Kidney epithelial cell (primary cell): ENCODE data around the gene CCSER2. TPM values are rescaled to one million over a fixed set of nuclear protein-coding genes. Genes with fewer than 3 reads are reported as not detected.

Source experiments
- DNase-seq: peaks from one replicate; pipeline ENCODE4 v3.0.0-alpha.2; 2010; ENCODE audit warnings: low read depth
- H3K27me3 ChIP-seq: 2 replicates; pipeline ENCODE4 v1.6.0; 2011; ENCODE audit warnings: low read length; ENCODE audit not compliant: control insufficient read depth, insufficient read depth
- H3K36me3 ChIP-seq: 2 replicates; pipeline ENCODE4 v1.5.1; 2011; ENCODE audit warnings: low read length; ENCODE audit not compliant: control insufficient read depth, insufficient read depth
- H3K4me3 ChIP-seq: 2 replicates; pipeline ENCODE4 v1.5.1; 2011; ENCODE audit warnings: low read depth, mild to moderate bottlenecking, control low read depth, low read length
- CTCF ChIP-seq: IDR thresholded peaks from 2 replicates; pipeline ENCODE4 v1.5.1; 2011; ENCODE audit warnings: mild to moderate bottlenecking, moderate library complexity, low read length, control low read depth, inconsistent platforms; ENCODE audit not compliant: insufficient read depth, poor library complexity, severe bottlenecking
- total RNA-seq: library from RNA; depleted of rRNA; stranded (reverse); fragments of >200 nt; gene quantifications from 2 replicates; pipeline ENCODE4 v1.2.3, GENCODE V29; 2015

Gene CCSER2
- total RNA-seq, 1 donor from 2014 or later, result 28.0 TPM

- DNase-seq, result no peak
- Histone ChIP-seq H3K27me3 (no peaks in the 10 kb centered on the region), H3K36me3 (no peaks in the 10 kb centered on the region), H3K4me3 (no peak overlapping the region)
- no peak for TF ChIP-seq CTCF
Observed at GRCh38 chr10:84375881-84376280, 47.5 kb downstream of the CCSER2 start.

GRCh38 chr10:84388148-84388547 is 59.8 kb downstream of the CCSER2 start:
- Histone ChIP-seq H3K4me3 (no peak overlapping the region), H3K36me3 (no peaks in the 10 kb centered on the region), H3K27me3 (no peaks in the 10 kb centered on the region)
- TF ChIP-seq CTCF, result no peak
- DNase-seq, result no peak

- H3K27me3 ChIP-seq, result no peaks in the 10 kb centered on the region
- no peak for DNase-seq
- H3K4me3 ChIP-seq, result no peak overlapping the region
- no peaks in the 10 kb centered on the region for H3K36me3 ChIP-seq
- TF ChIP-seq CTCF, result no peak
Observed at GRCh38 chr10:84390364-84390763, 62.0 kb downstream of the CCSER2 start.

GRCh38 chr10:84391326-84391725 is 62.9 kb downstream of the CCSER2 start:
- H3K27me3 ChIP-seq, result no peaks in the 10 kb centered on the region
- H3K36me3 ChIP-seq, result no peaks in the 10 kb centered on the region
- no peak overlapping the region for H3K4me3 ChIP-seq
- no peak for DNase-seq
- no peak for TF ChIP-seq CTCF

- H3K36me3 ChIP-seq, result no peaks in the 10 kb centered on the region
- no peak for TF ChIP-seq CTCF
- no peaks in the 10 kb centered on the region for H3K27me3 ChIP-seq
- H3K4me3 ChIP-seq, result no peak overlapping the region
- DNase-seq, result no peak
Observed at GRCh38 chr10:84392181-84392580, 63.8 kb downstream of the CCSER2 start.

- Histone ChIP-seq H3K4me3 (no peak overlapping the region), H3K27me3 (no peaks in the 10 kb centered on the region), H3K36me3 (no peaks in the 10 kb centered on the region)
- DNase-seq, result no peak
- TF ChIP-seq CTCF, result no peak
Observed at GRCh38 chr10:84395581-84395980, 67.2 kb downstream of the CCSER2 start.
